ENCODE results near the gene ADAMTS14.

- TF ChIP-seq ZFP30 (CRISPR knock-in tag; IDR thresholded peaks at IDR 0.05) (no peak), PATZ1 (CRISPR knock-in tag; IDR thresholded peaks at IDR 0.05; ENCODE audit: borderline replicate concordance) (no peak), ZNF70 (CRISPR knock-in tag; IDR thresholded peaks at IDR 0.05) (no peak), RARB (CRISPR knock-in tag; IDR thresholded peaks at IDR 0.05) (no peak), PPARA (CRISPR knock-in tag; IDR thresholded peaks at IDR 0.05; ENCODE audit: borderline replicate concordance) (no peak), GLIS3 (CRISPR knock-in tag; IDR thresholded peaks at IDR 0.05) (no peak), POU6F1 (CRISPR knock-in tag; IDR thresholded peaks at IDR 0.05; ENCODE audit: borderline replicate concordance, low read depth) (no peak), ZC3H10 (CRISPR knock-in tag; IDR thresholded peaks at IDR 0.05) (no peak), ZNF8 (CRISPR knock-in tag; IDR thresholded peaks at IDR 0.05) (no peak)
Observed at GRCh38 chr10:70669732-70670317, 2.5 kb upstream of the ADAMTS14 start.

Data from SK-N-SH treated with all-trans-retinoic acid at 6 μM for 48 hours (cell line).